HCT116 (cell line): ENCODE measurements around the gene ASGR1.

Source experiments
- CTCF ChIP-seq, 3 experiments: fragments of 200-600 bp in 1 of 3; sonication (generic) in 1 of 3; IDR thresholded peaks in 2 of 3; conservative IDR thresholded peaks in 1 of 3; 2 replicates each; pipeline ENCODE4 v1.5.1; 2012 to 2017; ENCODE audit warnings: low read depth in 2 of 3, low read length in 2 of 3, antibody characterized with exemption in 1 of 3, borderline replicate concordance in 1 of 3, control low read depth in 1 of 3, mild to moderate bottlenecking in 1 of 3, mixed read lengths in 1 of 3, mixed run types in 1 of 3, moderate library complexity in 1 of 3; ENCODE audit not compliant: insufficient read depth in 1 of 3
- EZH2phosphoT487 ChIP-seq: fragments of 200-600 bp; IDR thresholded peaks from 2 replicates; pipeline ENCODE4 v1.6.1; 2018; ENCODE audit warnings: antibody characterized with exemption, borderline replicate concordance
- MAX ChIP-seq: IDR thresholded peaks from 2 replicates; pipeline ENCODE4 v1.6.1; 2012
- POLR2A ChIP-seq: IDR thresholded peaks from 2 replicates; pipeline ENCODE4 v1.7.0; 2011; ENCODE audit warnings: borderline replicate concordance; ENCODE audit not compliant: insufficient read depth, insufficient read length; ENCODE audit errors: extremely low read depth
- POLR2AphosphoS5 ChIP-seq: IDR thresholded peaks from 2 replicates; pipeline ENCODE4 v1.6.1; 2011; ENCODE audit warnings: mild to moderate bottlenecking, low read depth, low read length, moderate library complexity
- REST ChIP-seq: IDR thresholded peaks from 2 replicates; pipeline ENCODE4 v1.6.1; 2012; ENCODE audit warnings: low read depth
- ZBTB33 ChIP-seq: IDR thresholded peaks from 2 replicates; pipeline ENCODE4 v1.6.1; 2011; ENCODE audit warnings: mild to moderate bottlenecking, low read length, moderate library complexity; ENCODE audit not compliant: insufficient replicate concordance; ENCODE audit errors: extremely low read depth
- ZFX ChIP-seq: fragments of 450-650 bp; IDR thresholded peaks from 2 replicates; pipeline ENCODE4 v1.6.1; 2017
- ZNF274 ChIP-seq: fragments of 200-500 bp; sonication (Bioruptor generic); IDR thresholded peaks from 2 replicates; pipeline ENCODE4 v1.6.1; 2014; ENCODE audit warnings: mild to moderate bottlenecking, low read depth, low read length, inconsistent platforms

GRCh38 chr17:7207120-7208001, 28.2 kb upstream of the ASGR1 start:
- TF ChIP-seq CTCF (IDR thresholded peaks at IDR 0.05 in 2 of 3, conservative IDR thresholded peaks at IDR 0.05 in 1 of 3; ENCODE audit: borderline replicate concordance in 1 of 3, insufficient read depth in 1 of 3, low read depth in 2 of 3, low read length in 2 of 3), result no peak
- no peak for TF ChIP-seq POLR2AphosphoS5
- TF ChIP-seq ZBTB33, result no peak
- TF ChIP-seq REST, result no peak
- no peak for TF ChIP-seq MAX
- TF ChIP-seq ZNF274, result no peak
- no peak for TF ChIP-seq ZFX
- TF ChIP-seq POLR2A, result no peak
- TF ChIP-seq EZH2phosphoT487, result no peak
